Esophagus muscularis mucosa (tissue), 4 donors: ENCODE data around the gene CDK5R1. TPM values are rescaled to one million over a fixed set of nuclear protein-coding genes. Genes with fewer than 3 reads are reported as not detected.

ENCODE experiments used
- DNase-seq: peaks from one replicate; pipeline ENCODE4 v3.0.0-alpha.2; 2017; ENCODE audit errors: extremely low spot score
- H3K27ac ChIP-seq, 4 donors: fragments of 200-600 bp; sonication (generic); replicated peaks in 1 of 4; 1 replicate in 3 of 4; 2 replicates in 1 of 4; pipeline ENCODE4 v1.5.1; 2016 to 2019; ENCODE audit warnings: mild to moderate bottlenecking in 1 of 4
- H3K27me3 ChIP-seq, 4 donors: fragments of 200-600 bp; sonication (generic); one replicate each; pipeline versions ENCODE4 v1.5.1 to v1.6.0; 2016 to 2019
- H3K36me3 ChIP-seq, 4 donors: fragments of 200-600 bp; sonication (generic); one replicate each; pipeline ENCODE4 v1.5.1; 2016 to 2019
- H3K4me1 ChIP-seq, 4 donors: fragments of 200-600 bp; sonication (generic); one replicate each; pipeline ENCODE4 v1.5.1; 2016 to 2019
- H3K4me3 ChIP-seq, 4 donors: fragments of 200-600 bp; sonication (generic); 1 replicate in 2 of 4; 2 replicates in 2 of 4; pipeline ENCODE4 v1.5.1; 2016 to 2019; ENCODE audit warnings: mild to moderate bottlenecking in 4 of 4, moderate library complexity in 1 of 4
- H3K9me3 ChIP-seq, 4 donors: fragments of 200-600 bp; sonication (generic); 1 replicate in 3 of 4; 2 replicates in 1 of 4; pipeline ENCODE4 v1.5.1; 2016 to 2019
- EP300 ChIP-seq: sonication (generic); formaldehyde crosslinking; IDR thresholded peaks from one replicate; pipeline ENCODE4 v1.6.1; 2017; ENCODE audit warnings: antibody characterized with exemption
- POLR2A ChIP-seq: fragments of 450-650 bp; IDR thresholded peaks from one replicate; pipeline ENCODE4 v1.6.1; 2017; ENCODE audit warnings: antibody characterized with exemption, moderate library complexity, mild to moderate bottlenecking, low read depth
- POLR2AphosphoS5 ChIP-seq, 2 donors: sonication (generic); formaldehyde crosslinking; IDR thresholded peaks; one replicate each; pipeline ENCODE4 v1.6.1; 2017; ENCODE audit warnings: antibody characterized with exemption in 2 of 2
- WGBS: methylation state at CpG from one replicate; pipeline ENCODE4 v1.1.5; 2018; 5-methylcytosine and 5-hydroxymethylcytosine counted together
- intact Hi-C: fragments of 100-400 bp; cut with DNase I; formaldehyde crosslinking; loops from one replicate; pipeline ENCODE4 v1.15.1; 2023
- total RNA-seq, 4 donors: library from RNA; depleted of rRNA; stranded (reverse); fragments of >200 nt; gene quantifications; one replicate each; pipeline versions ENCODE4 v1.1.0 to v1.2.1, GENCODE V29; 2016
- TF ChIP-seq, protein P1 (sequence below), 3 experiments: fragments of 200-600 bp in 2 of 3; fragments of 450-650 bp in 1 of 3; sonication (generic) in 2 of 3; IDR thresholded peaks; one replicate each; pipeline ENCODE4 v1.5.1; 2017 to 2019; ENCODE audit warnings: antibody characterized with exemption in 3 of 3, mild to moderate bottlenecking in 2 of 3, moderate library complexity in 1 of 3

CDK5R1 gene
- total RNA-seq, 4 donors from 2014 or later = 0.33 to 1.2 (median 0.64) TPM

DNA sequence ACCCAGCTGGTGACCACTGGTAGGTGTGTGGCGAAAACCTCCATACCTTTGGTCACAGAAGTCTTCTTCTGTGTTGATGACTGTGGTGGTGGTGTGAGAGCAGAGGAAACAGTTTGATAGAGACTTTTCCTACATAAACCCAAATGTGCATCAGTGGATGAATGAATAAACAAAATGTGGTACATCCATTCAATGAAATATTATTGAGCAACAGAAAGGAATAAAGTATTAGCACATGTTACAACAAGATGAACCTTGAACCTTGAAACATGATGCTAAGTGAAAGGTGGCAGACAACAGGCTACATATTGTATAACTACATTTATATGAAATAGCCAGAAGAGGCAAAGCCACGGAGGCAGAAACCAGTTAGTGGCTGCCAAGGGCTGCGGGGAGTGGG is 15.2 kb downstream of the CDK5R1 start:
- 94% methylated on average over 3 of the region's 3 CpGs for WGBS
- peaks cover 0 to 4% (median 0%) of the 10 kb centered on the region in 4 donors for H3K36me3 ChIP-seq
- H3K9me3 ChIP-seq = no peaks in the 10 kb centered on the region
- intact Hi-C loops = no loop called here
- DNase-seq = no peak
- H3K27me3 ChIP-seq = no peaks in the 10 kb centered on the region
- TF ChIP-seq, protein P1, sequence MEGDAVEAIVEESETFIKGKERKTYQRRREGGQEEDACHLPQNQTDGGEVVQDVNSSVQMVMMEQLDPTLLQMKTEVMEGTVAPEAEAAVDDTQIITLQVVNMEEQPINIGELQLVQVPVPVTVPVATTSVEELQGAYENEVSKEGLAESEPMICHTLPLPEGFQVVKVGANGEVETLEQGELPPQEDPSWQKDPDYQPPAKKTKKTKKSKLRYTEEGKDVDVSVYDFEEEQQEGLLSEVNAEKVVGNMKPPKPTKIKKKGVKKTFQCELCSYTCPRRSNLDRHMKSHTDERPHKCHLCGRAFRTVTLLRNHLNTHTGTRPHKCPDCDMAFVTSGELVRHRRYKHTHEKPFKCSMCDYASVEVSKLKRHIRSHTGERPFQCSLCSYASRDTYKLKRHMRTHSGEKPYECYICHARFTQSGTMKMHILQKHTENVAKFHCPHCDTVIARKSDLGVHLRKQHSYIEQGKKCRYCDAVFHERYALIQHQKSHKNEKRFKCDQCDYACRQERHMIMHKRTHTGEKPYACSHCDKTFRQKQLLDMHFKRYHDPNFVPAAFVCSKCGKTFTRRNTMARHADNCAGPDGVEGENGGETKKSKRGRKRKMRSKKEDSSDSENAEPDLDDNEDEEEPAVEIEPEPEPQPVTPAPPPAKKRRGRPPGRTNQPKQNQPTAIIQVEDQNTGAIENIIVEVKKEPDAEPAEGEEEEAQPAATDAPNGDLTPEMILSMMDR (IDR thresholded peaks at IDR 0.05) = no peak
- TF ChIP-seq POLR2AphosphoS5 (IDR thresholded peaks at IDR 0.05) (no peak), POLR2A (no peak), EP300 (no peak)
- no peak overlapping the region for H3K4me3 ChIP-seq
- H3K27ac ChIP-seq = no peak overlapping the region
- peaks cover 0 to 16% (median 3%) of the 10 kb centered on the region in 4 donors for H3K4me1 ChIP-seq

DNA sequence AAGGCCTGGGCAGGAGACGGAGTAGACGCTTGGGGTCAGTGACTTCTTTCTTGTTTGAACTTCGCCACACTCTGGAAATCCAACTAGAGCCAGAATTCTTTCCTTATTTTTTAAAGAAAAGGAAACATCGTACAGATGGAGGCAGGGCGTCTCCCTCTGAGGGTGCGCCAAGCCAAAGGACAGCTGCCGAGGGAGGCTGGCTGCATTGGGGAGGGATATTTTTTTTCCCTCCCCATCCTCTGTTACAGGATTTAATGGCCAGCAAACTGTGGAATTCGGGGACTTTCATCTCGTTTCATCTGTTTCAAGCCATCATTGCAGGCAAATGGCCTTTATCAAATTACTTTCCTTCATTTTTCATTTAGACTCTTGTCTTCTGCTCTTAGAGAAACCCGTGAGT is 15.9 kb downstream of the CDK5R1 start:
- no peaks in the 10 kb centered on the region for H3K27me3 ChIP-seq
- intact Hi-C loops = no loop called here
- no peak overlapping the region for H3K27ac ChIP-seq
- H3K4me1 ChIP-seq = peaks cover 0 to 16% (median 3%) of the 10 kb centered on the region in 4 donors
- WGBS = 76% methylated on average over 10 of the region's 10 CpGs
- H3K9me3 ChIP-seq = no peaks in the 10 kb centered on the region
- no peak for DNase-seq
- H3K36me3 ChIP-seq = peaks cover 0 to 4% (median 0%) of the 10 kb centered on the region in 4 donors
- TF ChIP-seq, protein P1 (IDR thresholded peaks at IDR 0.05) = no peak
- TF ChIP-seq POLR2AphosphoS5 (IDR thresholded peaks at IDR 0.05) = no peak
- no peak overlapping the region for H3K4me3 ChIP-seq

DNA sequence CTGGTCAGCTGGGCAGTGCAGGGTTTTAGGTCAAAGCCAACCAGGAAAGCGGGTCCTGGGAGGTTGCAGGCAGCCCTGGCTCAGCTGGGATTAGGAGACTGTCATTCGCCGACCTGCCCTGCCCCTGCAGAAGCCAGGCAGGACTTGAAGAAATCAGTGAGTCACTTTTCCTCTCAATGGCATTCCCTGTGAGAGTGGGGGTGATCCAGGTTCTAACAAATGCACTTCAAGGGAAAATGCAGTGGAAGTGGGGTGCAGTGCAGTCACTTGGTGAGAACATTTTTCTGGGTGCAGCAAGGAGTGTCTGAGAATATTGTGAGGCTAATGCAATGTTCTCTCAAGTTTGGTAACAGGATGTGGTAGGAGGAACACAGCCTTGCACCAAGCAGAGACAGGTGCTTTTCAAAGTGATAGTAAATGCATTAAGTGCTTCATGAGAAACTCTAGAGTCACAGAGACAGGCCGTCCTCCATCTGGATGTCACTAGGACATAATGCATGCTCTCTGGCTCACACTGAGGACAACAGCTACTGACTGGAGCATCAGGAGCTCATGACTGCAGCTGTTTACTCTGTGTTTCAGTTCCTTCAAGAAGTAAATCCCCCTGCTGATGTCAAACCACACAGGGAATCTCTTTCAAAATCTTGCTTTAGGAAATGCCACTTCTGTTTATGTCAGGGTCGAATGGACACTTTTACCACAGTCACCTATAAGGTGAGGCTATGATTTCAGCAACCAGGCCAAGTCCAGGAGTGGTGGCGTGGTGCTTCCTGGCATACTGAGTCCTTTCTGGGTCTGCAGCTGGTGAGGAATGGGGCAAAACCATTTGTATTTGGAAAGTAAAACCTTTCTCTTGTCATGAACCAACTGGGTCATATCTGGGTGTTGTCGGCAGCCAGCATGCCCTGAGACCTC is 16.7 kb downstream of the CDK5R1 start:
- TF ChIP-seq, protein P1 (IDR thresholded peaks at IDR 0.05) = no peak
- TF ChIP-seq POLR2A (no peak), POLR2AphosphoS5 (IDR thresholded peaks at IDR 0.05) (no peak), EP300 (no peak)
- Histone ChIP-seq H3K27me3 (no peaks in the 10 kb centered on the region), H3K4me1 (peaks cover 0 to 16% (median 3%) of the 10 kb centered on the region in 4 donors), H3K36me3 (peaks cover 0 to 4% (median 0%) of the 10 kb centered on the region in 4 donors), H3K4me3 (no peak overlapping the region), H3K27ac (peak overlapping the region in 1 of 4 donors; percentile 19), H3K9me3 (no peaks in the 10 kb centered on the region)
- intact Hi-C loops = no loop called here
- 68% methylated on average over 5 of the region's 7 CpGs for WGBS
- no peak for DNase-seq

DNA sequence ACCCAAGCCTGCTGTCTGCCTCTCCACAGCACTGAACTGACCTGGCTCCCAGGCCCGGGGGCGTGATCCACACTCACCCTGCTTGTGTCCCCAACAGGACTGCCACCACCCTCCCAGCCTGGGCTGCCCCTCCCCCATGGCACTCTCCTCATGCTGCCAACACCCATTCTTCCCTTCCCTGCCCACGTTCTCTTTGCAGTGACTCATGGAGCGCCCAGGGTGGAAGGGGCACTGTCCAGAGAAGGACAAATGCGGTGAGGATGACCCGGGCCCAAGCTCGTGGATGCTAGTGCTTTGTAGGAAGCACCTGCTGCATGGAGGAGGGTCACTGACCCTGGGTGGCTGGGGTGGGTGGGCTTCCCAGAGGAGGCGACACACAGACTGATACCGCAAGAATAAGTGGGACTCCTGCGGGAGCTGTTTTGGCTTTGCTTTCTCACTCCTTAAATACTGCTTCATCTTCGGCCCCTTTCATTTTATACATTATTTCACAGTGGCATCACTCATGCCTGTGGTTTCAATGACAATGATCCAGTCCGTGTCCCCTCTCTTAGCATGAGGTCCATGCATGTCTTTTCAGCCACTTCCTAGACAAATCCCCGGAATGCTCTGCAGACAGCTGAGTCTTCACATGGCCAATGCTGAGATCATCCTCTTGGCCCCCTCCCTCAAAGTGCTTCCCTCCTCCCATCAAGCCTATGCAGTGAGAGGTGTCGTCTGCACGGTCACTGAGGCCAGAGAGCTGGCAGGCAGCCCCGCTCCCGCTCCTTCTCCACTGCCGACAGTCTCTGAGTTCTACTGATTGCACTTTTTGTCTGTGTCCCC is 17.6 kb downstream of the CDK5R1 start:
- H3K9me3 ChIP-seq = no peaks in the 10 kb centered on the region
- H3K36me3 ChIP-seq = peaks cover 0 to 4% (median 0%) of the 10 kb centered on the region in 4 donors
- TF ChIP-seq EP300 = no peak
- 78% methylated on average over 17 of the region's 18 CpGs for WGBS
- no peaks in the 10 kb centered on the region for H3K27me3 ChIP-seq
- peak overlapping the region in 1 of 4 donors; percentile 19 for H3K27ac ChIP-seq
- no peak overlapping the region for H3K4me3 ChIP-seq
- intact Hi-C loops = no loop called here
- H3K4me1 ChIP-seq = peaks cover 0 to 16% (median 3%) of the 10 kb centered on the region in 4 donors
- no peak for DNase-seq

DNA sequence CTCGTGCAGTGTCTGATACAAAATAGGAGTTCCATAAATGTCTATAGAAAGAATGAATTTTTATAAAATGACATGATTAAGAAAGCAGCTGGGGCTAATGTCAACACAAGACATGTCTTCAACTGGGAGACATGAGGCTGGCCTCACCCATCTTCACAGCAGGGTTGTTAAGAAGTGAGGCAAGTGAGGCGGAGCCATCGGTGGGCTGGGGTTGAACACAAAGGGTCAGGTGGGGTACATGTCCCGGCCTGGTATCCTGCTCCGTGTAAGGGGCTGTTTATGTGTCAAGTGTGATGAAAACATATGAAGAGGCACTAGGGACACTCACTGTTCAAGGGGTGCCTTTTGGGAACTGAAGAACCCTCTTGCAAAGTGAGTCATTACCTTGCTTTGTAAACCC is 22.1 kb downstream of the CDK5R1 start:
- TF ChIP-seq, protein P1 (IDR thresholded peaks at IDR 0.05) = no peak
- TF ChIP-seq POLR2A (no peak), POLR2AphosphoS5 (IDR thresholded peaks at IDR 0.05) (no peak), EP300 (no peak)
- peaks cover 0 to 10% (median 3%) of the 10 kb centered on the region in 4 donors for H3K4me1 ChIP-seq
- no peaks in the 10 kb centered on the region for H3K9me3 ChIP-seq
- no peak overlapping the region for H3K27ac ChIP-seq
- H3K36me3 ChIP-seq = peaks cover 0 to 4% (median 0%) of the 10 kb centered on the region in 4 donors
- H3K4me3 ChIP-seq = no peak overlapping the region
- WGBS = 89% methylated on average over 5 of the region's 5 CpGs
- DNase-seq = no peak
- no peaks in the 10 kb centered on the region for H3K27me3 ChIP-seq
- intact Hi-C loops = no loop called here
